ENCODE measurements around the gene UGGT2.
"Not testable (repeated sequence)": the region's sequence is repeated elsewhere in the genome, so short reads cannot be mapped to it uniquely, and the experiment has no call there.

DNA sequence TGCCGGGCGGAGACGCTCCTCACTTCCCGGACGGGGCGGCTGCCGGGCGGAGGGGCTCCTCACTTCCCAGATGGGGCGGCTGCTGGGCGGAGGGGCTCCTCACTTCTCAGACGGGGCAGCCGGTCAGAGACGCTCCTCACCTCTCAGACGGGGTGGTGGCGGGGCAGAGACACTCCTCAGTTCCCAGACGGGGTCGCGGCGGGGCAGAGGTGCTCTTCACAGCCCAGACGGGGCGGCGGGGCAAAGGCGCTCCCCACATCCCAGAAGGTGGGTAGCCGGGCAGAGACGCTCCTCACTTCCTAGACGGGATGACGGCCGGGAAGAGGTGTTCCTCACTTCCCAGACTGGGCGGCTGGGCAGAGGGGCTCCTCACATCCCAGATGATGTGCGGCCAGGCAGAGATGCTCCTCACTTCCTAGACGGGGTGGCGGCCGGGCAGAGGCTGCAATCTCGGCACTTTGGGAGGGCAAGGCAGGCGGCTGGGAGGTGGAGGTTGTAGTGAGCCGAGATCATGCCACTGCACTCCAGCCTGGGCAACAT lies 124.8 kb downstream of the UGGT2 start:
- TF ChIP-seq, protein P1, sequence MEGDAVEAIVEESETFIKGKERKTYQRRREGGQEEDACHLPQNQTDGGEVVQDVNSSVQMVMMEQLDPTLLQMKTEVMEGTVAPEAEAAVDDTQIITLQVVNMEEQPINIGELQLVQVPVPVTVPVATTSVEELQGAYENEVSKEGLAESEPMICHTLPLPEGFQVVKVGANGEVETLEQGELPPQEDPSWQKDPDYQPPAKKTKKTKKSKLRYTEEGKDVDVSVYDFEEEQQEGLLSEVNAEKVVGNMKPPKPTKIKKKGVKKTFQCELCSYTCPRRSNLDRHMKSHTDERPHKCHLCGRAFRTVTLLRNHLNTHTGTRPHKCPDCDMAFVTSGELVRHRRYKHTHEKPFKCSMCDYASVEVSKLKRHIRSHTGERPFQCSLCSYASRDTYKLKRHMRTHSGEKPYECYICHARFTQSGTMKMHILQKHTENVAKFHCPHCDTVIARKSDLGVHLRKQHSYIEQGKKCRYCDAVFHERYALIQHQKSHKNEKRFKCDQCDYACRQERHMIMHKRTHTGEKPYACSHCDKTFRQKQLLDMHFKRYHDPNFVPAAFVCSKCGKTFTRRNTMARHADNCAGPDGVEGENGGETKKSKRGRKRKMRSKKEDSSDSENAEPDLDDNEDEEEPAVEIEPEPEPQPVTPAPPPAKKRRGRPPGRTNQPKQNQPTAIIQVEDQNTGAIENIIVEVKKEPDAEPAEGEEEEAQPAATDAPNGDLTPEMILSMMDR (conservative IDR thresholded peaks at IDR 0.05): not testable (repeated sequence)
- not testable (repeated sequence) for TF ChIP-seq ZFX (IDR thresholded peaks at IDR 0.05)

Data from C4-2B (cell line).